ES-I3 (cell line): ENCODE data around the gene UBE4A.
A peak's percentile ranks its signal among the peaks of the same experiment; 100 is the strongest.
"Not testable (repeated sequence)": the region's sequence is repeated elsewhere in the genome, so short reads cannot be mapped to it uniquely, and the experiment has no call there.

Experiments used
- H3K36me3 ChIP-seq: 2 replicates; pipeline ENCODE4 v1.6.1; 2013; ENCODE audit warnings: mild to moderate bottlenecking, low read length, control low read depth, moderate library complexity; ENCODE audit not compliant: insufficient read depth
- H3K4me1 ChIP-seq: 2 replicates; pipeline ENCODE4 v1.6.1; 2013; ENCODE audit warnings: mild to moderate bottlenecking, control low read depth, low read length; ENCODE audit not compliant: insufficient read depth
- H3K9ac ChIP-seq: 2 replicates; pipeline ENCODE4 v1.6.1; 2013; ENCODE audit warnings: low read depth, mild to moderate bottlenecking, low read length, moderate library complexity
- H3K9me3 ChIP-seq: 2 replicates; pipeline ENCODE4 v1.6.1; 2013; ENCODE audit warnings: mild to moderate bottlenecking, low read length, moderate library complexity; ENCODE audit not compliant: control insufficient read depth, insufficient read depth

UBE4A gene

DNA sequence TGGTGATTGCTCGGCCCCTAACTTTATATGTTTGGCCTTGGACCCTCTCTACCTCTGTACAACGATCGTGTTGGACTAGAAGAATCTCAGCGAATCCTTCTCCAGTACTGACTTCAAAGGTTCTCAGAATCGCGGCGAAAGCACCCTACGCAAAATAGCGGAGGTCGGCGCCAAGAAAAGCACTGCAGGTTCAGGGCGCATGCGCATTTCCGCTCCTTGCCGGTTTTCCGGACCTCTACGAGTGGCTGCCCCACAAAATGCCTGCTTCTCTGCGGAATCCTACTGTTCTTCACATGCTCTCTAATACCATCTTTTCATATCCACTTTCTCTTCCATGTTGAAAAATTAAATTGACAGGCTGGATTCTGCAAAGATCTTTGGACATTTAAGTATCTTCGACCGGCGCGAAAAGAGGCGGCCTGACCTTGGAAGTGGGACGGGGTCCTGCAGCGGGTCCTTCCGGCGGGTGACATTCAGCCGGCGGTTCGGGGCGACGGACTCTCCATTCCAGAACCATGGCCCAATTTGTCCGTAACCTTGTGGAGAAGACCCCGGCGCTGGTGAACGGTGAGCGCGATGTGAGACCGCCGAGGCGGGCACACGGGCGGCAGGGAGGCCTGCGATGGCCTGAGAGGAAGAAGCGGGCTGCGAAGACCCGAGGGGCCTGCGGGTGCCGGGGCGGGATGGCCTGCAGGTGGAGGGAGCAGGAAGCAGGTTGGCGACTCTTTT lies 41.9 kb downstream of the UBE4A start, which contains the start of gene ATP5MG:
TSS of gene ATP5MG (plus strand) at position 456 of the 729 bp plus-strand sequence. CDS start at position 516, 60 bp downstream.
- H3K36me3 ChIP-seq: peaks cover 4% of the 10 kb centered on the region; the same call in 1 of the 2 replicates

DNA sequence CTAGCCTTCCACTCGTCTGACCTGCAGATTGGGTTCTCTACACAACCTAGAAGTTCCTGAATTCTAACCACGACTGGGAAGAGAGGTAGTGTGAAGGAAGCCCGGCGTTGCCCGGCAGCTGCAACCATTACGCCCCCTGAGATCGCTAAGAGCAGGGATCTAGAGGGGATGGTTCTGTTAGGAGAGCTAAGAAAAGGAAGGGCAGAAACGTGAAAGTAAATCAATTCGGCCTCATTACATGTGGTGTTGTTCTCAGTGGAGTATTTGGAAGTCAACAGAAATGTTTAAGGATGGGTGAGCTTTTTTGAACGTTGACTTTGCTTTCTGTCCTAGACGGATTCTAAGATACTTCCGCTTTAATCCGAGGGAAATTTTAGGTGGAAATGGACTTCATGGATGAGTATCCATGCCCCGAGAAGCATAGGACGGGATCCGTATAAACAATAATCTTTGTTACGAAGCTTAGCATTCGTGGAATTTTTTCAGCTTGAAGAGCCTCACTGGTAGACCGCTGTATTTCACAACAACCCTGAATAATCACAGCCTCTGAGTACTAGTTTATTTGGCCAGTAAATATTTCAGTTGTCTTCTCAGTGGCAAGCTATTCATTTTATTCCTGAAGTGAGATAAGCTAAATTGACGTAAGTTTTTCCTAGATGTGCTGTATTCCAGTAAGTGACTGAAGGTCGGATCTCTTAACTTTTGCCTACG lies 42.6 kb downstream of the UBE4A start:
- H3K4me1 ChIP-seq: no peaks in the 10 kb centered on the region; the same call in 1 of the 2 replicates
- H3K9ac ChIP-seq: peak overlapping the region; percentile 95
- no peaks in the 10 kb centered on the region for H3K9me3 ChIP-seq
- peaks cover 10% of the 10 kb centered on the region for H3K36me3 ChIP-seq

More for the DNA sequence above, 41.9 kb downstream of the UBE4A start, which contains the start of gene ATP5MG:
- H3K4me1 ChIP-seq: no peaks in the 10 kb centered on the region; the same call in 1 of the 2 replicates
- no peaks in the 10 kb centered on the region for H3K9me3 ChIP-seq
- H3K9ac ChIP-seq: peak within 1 kb of the TSS; percentile 95

GRCh38 chr11:118402594-118402993 lies 43.2 kb downstream of the UBE4A start:
- not testable (repeated sequence) for H3K36me3 ChIP-seq, H3K9me3 ChIP-seq, H3K4me1 ChIP-seq
- peak overlapping the region; percentile 95 for H3K9ac ChIP-seq

DNA sequence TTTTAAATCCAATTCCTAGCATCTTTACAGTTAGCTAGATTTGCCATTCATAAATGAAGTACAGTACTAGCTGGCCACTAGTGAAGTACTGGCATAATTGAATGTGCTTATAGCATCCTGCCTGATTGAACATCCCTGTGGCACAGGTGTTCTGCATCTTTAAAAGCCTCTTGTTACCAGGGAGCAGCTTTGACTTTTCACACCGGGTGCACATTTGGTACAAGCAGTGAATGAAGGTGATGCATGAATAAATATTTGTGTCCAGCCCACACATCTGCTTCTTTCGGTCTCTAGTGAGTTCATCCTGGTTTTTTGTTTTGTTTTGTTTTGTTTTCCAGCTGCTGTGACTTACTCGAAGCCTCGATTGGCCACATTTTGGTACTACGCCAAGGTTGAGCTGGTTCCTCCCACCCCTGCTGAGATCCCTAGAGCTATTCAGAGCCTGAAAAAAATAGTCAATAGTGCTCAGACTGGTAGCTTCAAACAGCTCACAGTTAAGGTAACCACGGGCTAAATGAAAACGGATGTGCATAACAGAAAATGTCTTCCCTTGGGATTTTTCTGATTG lies 47.3 kb downstream of the UBE4A start:
- H3K4me1 ChIP-seq: no peaks in the 10 kb centered on the region; the same call in 1 of the 2 replicates

DNA sequence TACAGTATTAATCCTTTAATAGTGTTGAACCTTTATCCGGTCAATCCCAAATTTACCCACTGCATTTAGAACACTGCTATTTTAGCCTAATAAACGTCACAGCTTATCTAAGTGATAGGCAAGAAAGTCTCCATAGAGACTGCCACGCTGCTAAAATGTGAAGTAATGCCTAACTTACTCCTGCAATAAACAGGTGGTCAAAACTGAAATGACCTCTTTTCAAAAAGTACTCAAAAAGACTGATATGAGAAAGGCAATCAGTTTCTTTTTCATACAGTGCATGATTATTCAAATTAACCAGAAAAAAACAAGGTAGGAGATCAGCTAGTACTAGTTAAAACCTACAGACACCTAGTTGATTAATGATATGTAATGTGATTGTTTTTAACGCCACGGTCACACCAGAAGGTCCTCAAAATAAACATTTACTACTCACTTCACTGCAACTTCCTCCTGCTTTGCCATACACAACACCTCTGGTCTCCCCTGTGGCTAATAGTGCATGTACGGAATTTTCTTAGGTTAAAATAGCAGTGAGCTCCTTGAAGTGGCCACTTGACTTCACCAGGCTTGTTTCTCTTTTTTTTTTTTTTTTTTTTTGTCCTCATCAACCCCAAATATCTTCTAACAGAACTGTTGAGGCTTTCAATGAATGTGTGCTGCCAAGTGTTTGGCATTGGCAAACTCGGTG lies 50.8 kb downstream of the UBE4A start:
- Histone ChIP-seq H3K9ac (no peak overlapping the region), H3K4me1 (peaks cover 9% of the 10 kb centered on the region), H3K9me3 (no peaks in the 10 kb centered on the region), H3K36me3 (peaks cover 10% of the 10 kb centered on the region)

More for the DNA sequence above, 47.3 kb downstream of the UBE4A start:
- Histone ChIP-seq H3K9ac (no peak overlapping the region), H3K9me3 (no peaks in the 10 kb centered on the region), H3K36me3 (peaks cover 10% of the 10 kb centered on the region)

DNA sequence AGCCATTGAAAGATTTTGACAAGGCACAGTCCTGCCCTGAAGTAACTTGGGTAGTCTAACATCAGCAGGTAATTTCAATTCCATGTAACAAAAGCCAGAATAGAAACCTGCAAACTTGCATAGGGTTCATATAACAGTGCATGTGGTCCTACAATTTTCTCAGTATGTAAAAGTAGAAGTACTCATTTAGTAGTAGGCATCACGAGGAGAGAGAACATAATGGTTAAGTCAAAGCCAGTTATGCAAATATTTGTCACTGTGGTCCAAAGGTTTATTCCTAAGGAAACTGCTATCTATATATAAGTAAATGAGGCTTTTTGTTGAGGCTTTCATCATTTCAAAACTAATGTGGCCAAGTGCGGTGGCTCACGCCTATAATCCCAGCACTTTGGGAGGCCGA lies 52.1 kb downstream of the UBE4A start:
- H3K36me3 ChIP-seq: peaks cover 5% of the 10 kb centered on the region
- no peaks in the 10 kb centered on the region for H3K9me3 ChIP-seq
- peaks cover 22% of the 10 kb centered on the region for H3K4me1 ChIP-seq
- no peak overlapping the region for H3K9ac ChIP-seq

DNA sequence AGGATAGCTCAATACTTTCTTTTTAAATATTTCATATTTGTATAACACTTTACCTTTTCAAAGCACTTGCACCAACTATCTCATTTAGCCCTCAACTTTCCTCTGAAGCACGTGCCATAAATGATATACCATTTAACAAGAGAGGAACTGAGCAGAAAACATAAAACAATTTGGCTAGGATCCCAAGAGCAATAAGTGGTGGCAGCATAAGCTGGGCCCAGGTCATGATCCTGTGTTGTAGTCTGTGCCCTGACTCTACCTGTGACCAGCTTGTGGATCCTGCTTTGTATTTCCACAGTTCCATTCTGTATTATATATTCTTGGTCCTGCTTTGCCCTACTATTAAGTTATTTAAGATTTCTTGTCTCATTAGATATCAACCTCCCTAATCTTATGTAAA lies 53.5 kb downstream of the UBE4A start:
- no peak overlapping the region for H3K9ac ChIP-seq
- H3K36me3 ChIP-seq: no peaks in the 10 kb centered on the region; the same call in 1 of the 2 replicates
- H3K9me3 ChIP-seq: no peaks in the 10 kb centered on the region
- peaks cover 30% of the 10 kb centered on the region for H3K4me1 ChIP-seq

- Histone ChIP-seq H3K9me3 (no peaks in the 10 kb centered on the region), H3K9ac (peak overlapping the region; percentile 31), H3K4me1 (peaks cover 32% of the 10 kb centered on the region), H3K36me3 (no peaks in the 10 kb centered on the region; the same call in 1 of the 2 replicates)
Observed at GRCh38 chr11:118415062-118415738, 55.8 kb downstream of the UBE4A start.

DNA sequence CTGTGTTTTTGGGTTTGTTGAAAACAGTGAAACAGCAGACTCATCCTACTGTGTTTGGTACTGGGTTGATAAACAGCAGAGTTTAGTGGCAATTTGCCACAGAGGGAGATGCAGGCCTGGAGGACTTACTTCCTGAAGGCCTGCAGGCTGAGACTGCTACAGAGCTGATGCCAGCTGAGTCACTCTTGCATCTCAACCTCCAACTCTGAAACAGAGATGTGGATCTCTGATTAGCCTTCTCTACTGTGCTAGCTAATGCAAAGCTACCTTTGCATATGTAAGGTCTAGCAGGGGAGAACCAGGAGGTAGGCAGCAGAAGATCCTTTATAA lies 56.3 kb downstream of the UBE4A start:
- H3K36me3 ChIP-seq: no peaks in the 10 kb centered on the region; the same call in 1 of the 2 replicates
- peak overlapping the region; percentile 31; the same call in 1 of the 2 replicates for H3K9ac ChIP-seq
- peaks cover 32% of the 10 kb centered on the region for H3K4me1 ChIP-seq
- H3K9me3 ChIP-seq: no peaks in the 10 kb centered on the region

GRCh38 chr11:118416900-118417299 lies 57.5 kb downstream of the UBE4A start:
- not testable (repeated sequence) for H3K9ac ChIP-seq, H3K9me3 ChIP-seq, H3K36me3 ChIP-seq
- peaks cover 32% of the 10 kb centered on the region for H3K4me1 ChIP-seq

GRCh38 chr11:118417801-118418200 lies 58.4 kb downstream of the UBE4A start:
- H3K9me3 ChIP-seq: no peaks in the 10 kb centered on the region
- H3K9ac ChIP-seq: no peak overlapping the region
- H3K4me1 ChIP-seq: peaks cover 32% of the 10 kb centered on the region
- no peaks in the 10 kb centered on the region; the same call in 1 of the 2 replicates for H3K36me3 ChIP-seq

- H3K4me1 ChIP-seq: peaks cover 32% of the 10 kb centered on the region
- no peak overlapping the region for H3K9ac ChIP-seq
- no peaks in the 10 kb centered on the region for H3K9me3 ChIP-seq
- no peaks in the 10 kb centered on the region; the same call in 1 of the 2 replicates for H3K36me3 ChIP-seq
Observed at GRCh38 chr11:118418766-118419165, 59.4 kb downstream of the UBE4A start.

DNA sequence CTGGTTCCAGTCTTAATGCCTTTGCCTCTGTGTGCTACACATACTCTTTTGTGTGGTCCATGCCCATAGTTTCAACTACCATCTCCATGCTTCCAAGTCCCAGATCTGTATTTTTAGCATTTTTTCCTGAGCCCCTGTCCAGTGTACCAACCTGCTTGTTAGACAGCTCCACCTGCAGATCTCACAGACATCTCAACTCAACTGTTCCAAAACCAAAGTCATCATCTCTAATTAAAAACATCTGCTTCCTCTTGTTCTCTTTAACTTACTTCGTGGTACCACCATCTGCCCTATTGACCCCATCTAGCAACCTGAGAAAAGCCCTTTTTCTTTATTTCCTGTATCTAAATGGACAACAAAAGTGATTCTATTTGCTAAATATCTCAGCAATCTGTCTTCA lies 68.3 kb downstream of the UBE4A start:
- Histone ChIP-seq H3K9ac (no peak overlapping the region), H3K4me1 (peaks cover 15% of the 10 kb centered on the region), H3K36me3 (no peaks in the 10 kb centered on the region), H3K9me3 (no peaks in the 10 kb centered on the region)

- H3K36me3 ChIP-seq: no peaks in the 10 kb centered on the region
- peaks cover 5% of the 10 kb centered on the region for H3K4me1 ChIP-seq
- H3K9ac ChIP-seq: no peak overlapping the region
- H3K9me3 ChIP-seq: no peaks in the 10 kb centered on the region
Observed at GRCh38 chr11:118430956-118431355, 71.6 kb downstream of the UBE4A start.
